ENCODE data around the gene RAB3A. TPM values are rescaled to one million over a fixed set of nuclear protein-coding genes. Genes with fewer than 3 reads are reported as not detected.

RAB3A gene
- total and polyA plus RNA-seq, 2 donors from 2014 or later = 5.2 to 10.5 TPM

GRCh38 chr19:18153556-18154134, 50.2 kb downstream of the RAB3A start:
- Histone ChIP-seq H3K36me3 (ENCODE audit: control insufficient read depth in 2 of 3, insufficient read depth in 3 of 3, low read length in 3 of 3) (peaks cover 0 to 4% (median 0%) of the 10 kb centered on the region in 3 donors), H3K9ac (ENCODE audit: low read length in 3 of 3) (peak overlapping the region; percentile 2 to 90 (median 41)), H3K27ac (ENCODE audit: low read depth in 2 of 2, low read length in 2 of 2) (peak overlapping the region; percentile 80 to 87), H3K9me3 (ENCODE audit: control insufficient read depth in 2 of 3, insufficient read depth in 1 of 3, low read length in 3 of 3) (no peaks in the 10 kb centered on the region), H3K27me3 (ENCODE audit: control insufficient read depth, insufficient read depth, low read length) (no peaks in the 10 kb centered on the region), H3K4me3 (ENCODE audit: low read length in 3 of 3) (peak overlapping the region; percentile 63 to 86 (median 63)), H3K4me1 (ENCODE audit: control insufficient read depth in 2 of 3, insufficient read depth in 2 of 3, low read depth in 1 of 3, low read length in 3 of 3) (peaks cover 0 to 33% (median 16%) of the 10 kb centered on the region in 3 donors)
- DNase-seq (peak in 2 of 5 donors; percentile 48 to 88), FAIRE-seq (no peak)
- intact Hi-C loops (cut with DNase I) = no loop called here
- no peak for TF ChIP-seq CTCF (IDR thresholded peaks at IDR 0.05; ENCODE audit: borderline replicate concordance, extremely low read depth, insufficient read depth)

GRCh38 chr19:18152817-18153555, 50.9 kb downstream of the RAB3A start, which contains the start of gene PIK3R2:
Gene PIK3R2, plus strand, starts transcription at chr19:18153163. Its CDS starts 2,717 bp downstream, at chr19:18155880.
- Histone ChIP-seq H3K36me3 (ENCODE audit: control insufficient read depth in 2 of 3, insufficient read depth in 3 of 3, low read length in 3 of 3) (peaks cover 0 to 4% (median 0%) of the 10 kb centered on the region in 3 donors), H3K4me3 (ENCODE audit: low read length in 3 of 3) (peak within 1 kb of the TSS; percentile 79 to 86 (median 84)), H3K4me1 (ENCODE audit: control insufficient read depth in 2 of 3, insufficient read depth in 2 of 3, low read depth in 1 of 3, low read length in 3 of 3) (peaks cover 0 to 33% (median 16%) of the 10 kb centered on the region in 3 donors), H3K9me3 (ENCODE audit: control insufficient read depth in 2 of 3, insufficient read depth in 1 of 3, low read length in 3 of 3) (no peaks in the 10 kb centered on the region), H3K27ac (ENCODE audit: low read depth in 2 of 2, low read length in 2 of 2) (peak within 1 kb of the TSS; percentile 93 to 95), H3K9ac (ENCODE audit: low read length in 3 of 3) (peak within 1 kb of the TSS; percentile 66 to 90 (median 90)), H3K27me3 (ENCODE audit: control insufficient read depth, insufficient read depth, low read length) (no peaks in the 10 kb centered on the region)
- FAIRE-seq (peak; percentile 70), DNase-seq (peak; percentile 100)
- intact Hi-C loops (cut with DNase I) = no loop called here
- no peak for TF ChIP-seq CTCF (IDR thresholded peaks at IDR 0.05; ENCODE audit: borderline replicate concordance, extremely low read depth, insufficient read depth)

DNA sequence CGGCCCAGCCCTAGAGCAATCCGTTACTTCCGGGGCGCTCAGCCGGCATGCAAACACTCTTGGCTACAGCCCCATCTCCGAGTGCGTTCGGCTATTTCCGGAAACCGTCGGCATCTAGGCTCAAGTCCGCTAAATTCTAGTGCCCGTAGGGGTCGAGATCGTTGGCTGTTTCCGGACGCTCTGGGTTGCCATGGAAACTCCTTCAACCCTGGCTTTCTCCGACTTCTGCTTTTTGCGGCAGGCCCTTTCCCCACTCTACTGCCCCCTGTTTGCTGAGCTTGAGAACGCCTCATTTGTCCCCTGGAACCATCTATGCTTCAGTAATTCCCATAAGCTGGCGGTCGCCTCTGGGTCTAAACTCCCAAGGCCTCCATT, 51.4 kb downstream of the RAB3A start:
- Histone ChIP-seq H3K9ac (ENCODE audit: low read length in 3 of 3) (peak overlapping the region; percentile 66 to 90 (median 78)), H3K36me3 (ENCODE audit: control insufficient read depth in 2 of 3, insufficient read depth in 3 of 3, low read length in 3 of 3) (peaks cover 0 to 4% (median 0%) of the 10 kb centered on the region in 3 donors), H3K27ac (ENCODE audit: low read depth in 2 of 2, low read length in 2 of 2) (peak overlapping the region; percentile 93 to 95), H3K27me3 (ENCODE audit: control insufficient read depth, insufficient read depth, low read length) (no peaks in the 10 kb centered on the region), H3K4me1 (ENCODE audit: control insufficient read depth in 2 of 3, insufficient read depth in 2 of 3, low read depth in 1 of 3, low read length in 3 of 3) (peaks cover 0 to 31% (median 15%) of the 10 kb centered on the region in 3 donors), H3K4me3 (ENCODE audit: low read length in 3 of 3) (peak overlapping the region; percentile 79 to 86 (median 84)), H3K9me3 (ENCODE audit: control insufficient read depth in 2 of 3, insufficient read depth in 1 of 3, low read length in 3 of 3) (no peaks in the 10 kb centered on the region)
- FAIRE-seq = peak; percentile 85
- TF ChIP-seq CTCF (IDR thresholded peaks at IDR 0.05; ENCODE audit: borderline replicate concordance, extremely low read depth, insufficient read depth) = peak; percentile 40
- peak; percentile 98 to 99 (median 99) for DNase-seq
- intact Hi-C loops (cut with DNase I) = no loop called here
